Type B pancreatic cell (in vitro differentiated cells): ENCODE measurements around the gene PARP15. TPM values are rescaled to one million over a fixed set of nuclear protein-coding genes. Genes with fewer than 3 reads are reported as not detected.

Experiments used
- DNase-seq: peaks from one replicate; pipeline ENCODE4 v3.0.0; 2021; ENCODE audit warnings: mixed read lengths; ENCODE audit not compliant: unreplicated experiment; ENCODE audit errors: extremely low spot score
- H3K27ac Mint-ChIP-seq: 2 replicates; pipeline ENCODE4 v1.8.0; 2021; ENCODE audit warnings: mild to moderate bottlenecking, mixed read lengths
- H3K27me3 Mint-ChIP-seq: 2 replicates; pipeline ENCODE4 v1.8.0; 2021; ENCODE audit warnings: mixed read lengths
- H3K36me3 Mint-ChIP-seq: 2 replicates; pipeline ENCODE4 v1.8.0; 2021; ENCODE audit warnings: mixed read lengths
- H3K4me1 Mint-ChIP-seq: one replicate; pipeline ENCODE4 v1.8.0; 2021; ENCODE audit warnings: mixed read lengths; ENCODE audit not compliant: unreplicated experiment
- H3K4me3 Mint-ChIP-seq: 2 replicates; pipeline ENCODE4 v1.8.0; 2021; ENCODE audit warnings: mild to moderate bottlenecking, mixed read lengths
- H3K9me3 Mint-ChIP-seq: 2 replicates; pipeline ENCODE4 v1.8.0; 2021; ENCODE audit warnings: mixed read lengths
- CTCF ChIP-seq: fragments of 200-600 bp; sonication (generic); conservative IDR thresholded peaks from 2 replicates; pipeline ENCODE4 v1.5.0; 2021; ENCODE audit warnings: antibody characterized with exemption, mild to moderate bottlenecking
- total RNA-seq: library from RNA; stranded (reverse); gene quantifications from 2 replicates; pipeline ENCODE4 v1.2.1, GENCODE V29; 2021; ENCODE audit warnings: low replicate concordance

PARP15 gene
- total RNA-seq, 1 donor from 2014 or later: 0.29 TPM

GRCh38 chr3:122619040-122619439 lies 41.6 kb downstream of the PARP15 start:
- no peak for TF ChIP-seq CTCF
- no peak overlapping the region for H3K27ac Mint-ChIP-seq
- H3K9me3 Mint-ChIP-seq: no peaks in the 10 kb centered on the region
- peaks cover 30% of the 10 kb centered on the region for H3K27me3 Mint-ChIP-seq
- no peak for DNase-seq
- H3K36me3 Mint-ChIP-seq: no peaks in the 10 kb centered on the region
- H3K4me1 Mint-ChIP-seq: no peaks in the 10 kb centered on the region
- H3K4me3 Mint-ChIP-seq: no peak overlapping the region

GRCh38 chr3:122620399-122620798 lies 42.9 kb downstream of the PARP15 start:
- Mint-ChIP-seq H3K4me1 (no peaks in the 10 kb centered on the region), H3K4me3 (no peak overlapping the region), H3K27me3 (peaks cover 30% of the 10 kb centered on the region), H3K27ac (no peak overlapping the region), H3K9me3 (no peaks in the 10 kb centered on the region), H3K36me3 (no peaks in the 10 kb centered on the region)
- DNase-seq: no peak
- TF ChIP-seq CTCF: no peak

- Mint-ChIP-seq H3K4me3 (no peak overlapping the region), H3K27ac (no peak overlapping the region), H3K36me3 (no peaks in the 10 kb centered on the region), H3K27me3 (peaks cover 30% of the 10 kb centered on the region), H3K4me1 (no peaks in the 10 kb centered on the region), H3K9me3 (no peaks in the 10 kb centered on the region)
- no peak for TF ChIP-seq CTCF
- no peak for DNase-seq
Observed at GRCh38 chr3:122621112-122621511, 43.7 kb downstream of the PARP15 start.

- TF ChIP-seq CTCF: no peak
- no peak for DNase-seq
- no peaks in the 10 kb centered on the region for H3K9me3 Mint-ChIP-seq
- H3K4me1 Mint-ChIP-seq: peaks cover 4% of the 10 kb centered on the region
- no peak overlapping the region for H3K27ac Mint-ChIP-seq
- no peaks in the 10 kb centered on the region for H3K36me3 Mint-ChIP-seq
- H3K4me3 Mint-ChIP-seq: no peak overlapping the region
- peaks cover 25% of the 10 kb centered on the region for H3K27me3 Mint-ChIP-seq
Observed at GRCh38 chr3:122623031-122623829, 45.8 kb downstream of the PARP15 start.

GRCh38 chr3:122626515-122627180 lies 49.2 kb downstream of the PARP15 start:
- no peak for TF ChIP-seq CTCF
- H3K4me3 Mint-ChIP-seq: no peak overlapping the region
- no peaks in the 10 kb centered on the region for H3K36me3 Mint-ChIP-seq
- H3K27me3 Mint-ChIP-seq: peaks cover 13% of the 10 kb centered on the region
- H3K9me3 Mint-ChIP-seq: no peaks in the 10 kb centered on the region
- H3K27ac Mint-ChIP-seq: no peak overlapping the region
- DNase-seq: no peak
- peaks cover 4% of the 10 kb centered on the region for H3K4me1 Mint-ChIP-seq
